DMS114 treated with DMSO at 0.1 percent for 48 hours (cell line): Measurements from ENCODE around the gene OR2T6.
"Not testable (repeated sequence)": the region's sequence is repeated elsewhere in the genome, so short reads cannot be mapped to it uniquely, and the experiment has no call there.

Experiments
- DNase-seq: peaks from one replicate; lab custom pipeline; 2025; ENCODE audit not compliant: unreplicated experiment; lab: John Stamatoyannopoulos, UW

Gene OR2T6

GRCh38 chr1:248432201-248432600 lies 56.7 kb downstream of the OR2T6 start:
- not testable (repeated sequence) for DNase-seq

DNA sequence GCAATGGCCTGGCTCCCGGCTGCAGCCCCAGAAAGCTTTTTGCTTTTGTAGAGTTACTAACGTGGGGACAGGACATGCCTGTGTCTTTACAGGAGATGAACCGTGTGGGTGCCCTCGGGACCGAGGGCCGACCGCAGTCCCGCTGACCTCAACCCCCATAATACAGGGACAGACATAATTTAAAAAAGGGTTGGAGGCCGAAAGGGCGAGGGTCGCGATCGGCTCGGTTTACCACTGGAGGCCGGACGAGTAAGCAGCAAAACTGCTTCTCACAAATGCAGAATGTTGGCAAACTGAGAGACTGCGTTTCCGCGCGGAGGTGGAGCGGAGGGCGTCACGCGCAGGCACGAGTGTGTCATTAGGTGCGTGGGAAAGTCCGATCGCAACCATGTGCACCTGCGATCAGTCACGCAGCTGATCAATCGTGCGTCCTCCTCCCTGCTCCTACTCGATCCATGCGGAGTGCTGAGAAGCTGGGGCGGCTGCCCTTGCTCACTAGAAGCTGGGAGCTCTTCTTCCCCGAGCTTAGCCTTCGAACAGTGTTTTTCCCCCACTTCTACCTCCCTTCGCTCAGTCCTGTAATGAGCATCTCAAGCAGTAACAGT lies 58.4 kb downstream of the OR2T6 start:
- not testable (repeated sequence) for DNase-seq

DNA sequence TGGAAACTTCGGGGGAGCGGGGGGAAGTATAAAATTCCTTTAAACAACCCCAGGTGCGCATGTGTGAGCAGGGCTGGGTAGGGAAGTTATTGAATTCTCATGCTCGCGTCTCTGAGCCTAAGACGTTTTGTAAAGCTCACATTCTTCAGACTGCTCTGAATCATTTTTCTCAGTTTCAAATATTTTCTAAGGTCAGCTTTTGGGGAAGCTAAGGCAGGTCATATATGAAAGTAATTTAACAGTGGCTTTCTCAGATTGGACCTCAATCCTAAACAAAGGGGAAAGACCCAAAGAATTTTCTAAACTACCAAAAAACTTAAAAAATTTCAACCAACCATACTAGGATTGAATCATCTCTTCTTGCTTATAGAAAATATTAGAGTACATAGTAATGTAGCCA lies 59.4 kb downstream of the OR2T6 start:
- not testable (repeated sequence) for DNase-seq

DNA sequence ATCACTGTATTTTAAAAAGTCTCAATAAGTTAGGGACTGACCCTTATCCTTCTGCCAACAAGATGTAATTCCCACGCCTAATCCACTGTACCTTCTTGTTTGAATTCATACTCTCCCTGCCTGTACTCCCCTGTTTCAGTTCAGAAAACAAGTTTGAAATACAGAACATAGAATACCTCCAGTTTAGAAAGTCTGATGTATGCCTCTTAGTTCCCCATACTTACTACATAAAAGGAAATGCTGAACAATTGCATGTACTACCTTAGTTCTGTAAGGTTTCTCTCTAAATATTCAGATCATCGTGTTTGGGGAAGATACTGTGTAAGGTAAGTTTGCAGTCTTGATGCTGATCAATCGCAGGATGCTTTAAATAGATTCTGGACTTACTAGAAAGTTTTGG lies 60.8 kb downstream of the OR2T6 start:
- DNase-seq: not testable (repeated sequence)

- not testable (repeated sequence) for DNase-seq
Measured at GRCh38 chr1:248438668-248439067, 63.1 kb downstream of the OR2T6 start.

GRCh38 chr1:248439283-248439682 lies 63.7 kb downstream of the OR2T6 start:
- not testable (repeated sequence) for DNase-seq
